ENCODE results near the gene SIDT1.

DNA sequence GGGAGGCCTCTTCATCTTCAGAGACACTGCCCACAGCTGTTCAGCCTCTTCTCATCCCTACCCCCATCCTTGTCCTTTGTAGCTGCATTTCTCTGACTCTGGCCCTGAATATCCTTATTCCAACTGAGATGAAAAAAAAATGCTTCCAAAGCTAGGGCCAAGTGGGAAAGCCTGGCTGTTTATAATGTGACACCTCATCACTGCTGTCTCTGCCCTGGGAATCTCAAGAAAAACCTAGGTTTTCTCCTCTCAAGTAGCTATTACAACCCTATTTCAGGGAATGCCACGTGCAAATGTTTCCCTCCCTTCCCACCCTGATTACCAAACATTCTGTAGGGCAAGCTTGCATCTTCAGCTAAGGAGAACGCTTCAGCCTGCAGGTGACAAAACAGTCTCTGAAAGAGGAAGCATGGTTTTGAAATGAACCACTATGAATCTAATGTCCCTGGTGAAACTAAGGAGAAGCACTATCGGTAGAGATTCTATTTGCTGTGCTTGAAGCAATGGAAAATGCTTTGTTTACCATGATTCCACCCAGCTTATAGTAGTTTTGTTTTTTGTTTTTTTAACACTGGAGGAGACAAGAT, 98.7 kb downstream of the SIDT1 start:
- TF ChIP-seq POLR2AphosphoS5 (IDR thresholded peaks at IDR 0.05) = no peak
- no peak for TF ChIP-seq EP300 (IDR thresholded peaks at IDR 0.05; ENCODE audit: low read depth)
- TF ChIP-seq, protein P1, sequence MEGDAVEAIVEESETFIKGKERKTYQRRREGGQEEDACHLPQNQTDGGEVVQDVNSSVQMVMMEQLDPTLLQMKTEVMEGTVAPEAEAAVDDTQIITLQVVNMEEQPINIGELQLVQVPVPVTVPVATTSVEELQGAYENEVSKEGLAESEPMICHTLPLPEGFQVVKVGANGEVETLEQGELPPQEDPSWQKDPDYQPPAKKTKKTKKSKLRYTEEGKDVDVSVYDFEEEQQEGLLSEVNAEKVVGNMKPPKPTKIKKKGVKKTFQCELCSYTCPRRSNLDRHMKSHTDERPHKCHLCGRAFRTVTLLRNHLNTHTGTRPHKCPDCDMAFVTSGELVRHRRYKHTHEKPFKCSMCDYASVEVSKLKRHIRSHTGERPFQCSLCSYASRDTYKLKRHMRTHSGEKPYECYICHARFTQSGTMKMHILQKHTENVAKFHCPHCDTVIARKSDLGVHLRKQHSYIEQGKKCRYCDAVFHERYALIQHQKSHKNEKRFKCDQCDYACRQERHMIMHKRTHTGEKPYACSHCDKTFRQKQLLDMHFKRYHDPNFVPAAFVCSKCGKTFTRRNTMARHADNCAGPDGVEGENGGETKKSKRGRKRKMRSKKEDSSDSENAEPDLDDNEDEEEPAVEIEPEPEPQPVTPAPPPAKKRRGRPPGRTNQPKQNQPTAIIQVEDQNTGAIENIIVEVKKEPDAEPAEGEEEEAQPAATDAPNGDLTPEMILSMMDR (IDR thresholded peaks at IDR 0.05) = no peak
- no peak for TF ChIP-seq POLR2A (IDR thresholded peaks at IDR 0.05)

All from transverse colon (tissue), 4 donors.